RWPE1 (cell line): ENCODE measurements around the gene PLEKHA3.

Experiments
- CTCF ChIA-PET: fragments of 350-600 bp; sonication (Branson Sonifier 250); formaldehyde crosslinking; extraction: SDS; loops from one replicate; lab custom pipeline; 2021; lab: Yijun Ruan, JAX
- POLR2A ChIA-PET: fragments of 400-600 bp; formaldehyde crosslinking; extraction: SDS; loops from one replicate; lab custom pipeline; 2020; ENCODE audit warnings: antibody characterized with exemption; ENCODE audit not compliant: low non-redundant PET; lab: Yijun Ruan, JAX
- DNase-seq: peaks from one replicate; pipeline ENCODE4 v3.0.0; 2012; ENCODE audit warnings: low spot score
- H3K27ac ChIP-seq: fragments of 450-650 bp; 2 replicates; pipeline ENCODE4 v1.5.1; 2017
- CTCF ChIP-seq: fragments of 450-650 bp; conservative IDR thresholded peaks from 2 replicates; pipeline ENCODE4 v1.5.1; 2017; ENCODE audit warnings: low read depth, mild to moderate bottlenecking

The PLEKHA3 gene

GRCh38 chr2:178450524-178450773 lies 29.8 kb upstream of the PLEKHA3 start:
- TF ChIP-seq CTCF: no peak
- DNase-seq: peak; percentile 63
- ChIA-PET CTCF (interaction anchor here (0.8 kb wide), 1 partner anchor 86 kb away, joined by 3 read pairs; no protein-coding TSS in a partner anchor), POLR2A (interaction anchor here (1.2 kb wide), 1 partner anchor 120 kb away, joined by 3 read pairs; no protein-coding TSS in a partner anchor)
- peak overlapping the region; percentile 92 for H3K27ac ChIP-seq

- DNase-seq: peak; percentile 95
- ChIA-PET CTCF (interaction anchor here (0.8 kb wide), 1 partner anchor 86 kb away, joined by 3 read pairs; no protein-coding TSS in a partner anchor), POLR2A (interaction anchor here (0.8 to 1.2 kb wide), 2 partner anchors 12 to 120 kb away, joined by 3 read pairs; no protein-coding TSS in a partner anchor)
- peak within 1 kb of the TSS; percentile 92 for H3K27ac ChIP-seq
- no peak for TF ChIP-seq CTCF
Measured at GRCh38 chr2:178450774-178451525, 29.3 kb upstream of the PLEKHA3 start, which contains the start of the genes PJVK and PRKRA. PJVK (plus strand) TSS chr2:178451378; CDS start chr2:178453410, 2,032 bp downstream. PRKRA (minus strand) TSS chr2:178451175; CDS start chr2:178451030, 145 bp downstream.

GRCh38 chr2:178452334-178452733 lies 27.9 kb upstream of the PLEKHA3 start:
- CTCF ChIA-PET: no interaction called here
- H3K27ac ChIP-seq: peak overlapping the region; percentile 92
- POLR2A ChIA-PET: no interaction called here
- no peak for DNase-seq
- TF ChIP-seq CTCF: no peak

GRCh38 chr2:178452870-178453269 lies 27.4 kb upstream of the PLEKHA3 start:
- ChIA-PET CTCF (no interaction called here), POLR2A (no interaction called here)
- no peak for TF ChIP-seq CTCF
- no peak for DNase-seq
- no peak overlapping the region for H3K27ac ChIP-seq

- no peak for DNase-seq
- ChIA-PET CTCF (no interaction called here), POLR2A (no interaction called here)
- H3K27ac ChIP-seq: no peak overlapping the region
- no peak for TF ChIP-seq CTCF
Measured at GRCh38 chr2:178455947-178456346, 24.3 kb upstream of the PLEKHA3 start.

- TF ChIP-seq CTCF: no peak
- CTCF ChIA-PET: no interaction called here
- POLR2A ChIA-PET: no interaction called here
Measured at GRCh38 chr2:178457390-178457886, 22.8 kb upstream of the PLEKHA3 start.

More at GRCh38 chr2:178457390-178457886, 22.8 kb upstream of the PLEKHA3 start:
- DNase-seq: no peak
- no peak overlapping the region for H3K27ac ChIP-seq
